ENCODE results near the gene CEP57L1.
"Not testable (repeated sequence)": the region's sequence is repeated elsewhere in the genome, so short reads cannot be mapped to it uniquely, and the experiment has no call there.

CEP57L1 gene

DNA sequence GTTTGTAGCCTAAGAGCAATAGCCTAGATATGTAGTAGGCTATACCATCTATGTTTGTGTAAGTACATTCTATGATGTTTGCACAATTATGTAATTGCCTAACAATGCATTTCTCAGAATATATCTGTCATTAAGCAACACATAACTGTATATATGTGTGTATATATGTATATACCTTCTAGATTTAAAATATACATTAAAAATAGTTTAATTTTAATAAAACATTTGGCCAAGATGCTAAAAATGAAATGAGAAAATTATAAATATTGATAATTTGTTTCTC is 21.2 kb upstream of the CEP57L1 start:
- no peak for DNase-seq

DNA sequence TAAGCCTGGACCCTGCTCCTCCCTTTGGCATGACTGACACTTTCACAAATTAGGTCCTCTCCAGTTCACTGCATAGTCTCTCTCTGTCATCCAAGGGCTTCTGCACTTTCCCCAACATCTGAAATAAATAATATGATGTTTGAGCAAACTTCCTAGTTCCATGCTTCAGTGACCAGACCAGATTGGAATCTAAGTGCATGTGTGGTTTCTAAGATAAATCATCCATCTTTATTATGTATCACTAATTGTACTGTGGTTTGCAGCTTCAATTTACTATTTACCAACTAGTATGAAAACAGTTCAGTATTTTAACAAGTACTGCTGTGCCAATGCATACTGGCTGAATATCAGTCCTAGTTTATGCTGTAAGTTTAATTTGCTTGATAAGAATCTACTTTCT is 19.4 kb upstream of the CEP57L1 start:
- no peak for DNase-seq

DNA sequence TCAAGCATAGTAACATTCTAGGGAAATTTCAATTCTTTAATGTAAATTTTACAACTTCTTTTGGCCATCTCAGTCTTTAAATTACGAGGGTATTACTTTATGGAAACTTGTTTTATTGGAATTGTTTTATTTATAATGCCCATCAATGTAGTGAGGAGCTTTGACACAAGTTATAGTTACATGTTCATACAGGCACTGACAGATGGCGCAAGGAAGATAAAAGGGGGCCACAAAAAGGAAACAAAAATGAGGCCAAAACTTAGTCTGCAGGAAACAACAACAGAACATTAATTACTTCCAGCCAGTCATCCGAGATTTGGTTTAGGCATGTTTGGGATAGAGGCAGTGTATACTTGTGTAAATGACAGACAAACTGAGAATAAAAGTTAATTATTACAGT is 18.9 kb upstream of the CEP57L1 start:
- DNase-seq = no peak

DNA sequence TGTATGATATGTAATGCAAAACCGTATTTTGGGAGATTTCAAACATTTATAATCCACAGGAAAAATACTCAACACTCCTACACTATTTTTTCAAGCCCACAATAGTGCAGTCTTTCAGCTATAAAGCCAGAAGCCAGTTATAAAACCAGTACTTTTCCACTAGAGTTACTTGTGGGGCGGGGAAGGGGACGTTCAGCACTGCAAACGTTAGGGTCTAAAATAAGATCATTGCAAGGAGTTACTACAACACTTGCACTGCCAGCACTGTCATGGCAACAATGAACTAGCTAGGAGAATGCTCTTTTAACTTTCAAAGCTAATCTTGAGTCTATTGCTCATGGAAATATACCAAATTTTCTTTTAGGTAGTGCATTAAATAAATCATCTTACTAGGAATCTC is 15.3 kb upstream of the CEP57L1 start:
- DNase-seq = no peak

DNA sequence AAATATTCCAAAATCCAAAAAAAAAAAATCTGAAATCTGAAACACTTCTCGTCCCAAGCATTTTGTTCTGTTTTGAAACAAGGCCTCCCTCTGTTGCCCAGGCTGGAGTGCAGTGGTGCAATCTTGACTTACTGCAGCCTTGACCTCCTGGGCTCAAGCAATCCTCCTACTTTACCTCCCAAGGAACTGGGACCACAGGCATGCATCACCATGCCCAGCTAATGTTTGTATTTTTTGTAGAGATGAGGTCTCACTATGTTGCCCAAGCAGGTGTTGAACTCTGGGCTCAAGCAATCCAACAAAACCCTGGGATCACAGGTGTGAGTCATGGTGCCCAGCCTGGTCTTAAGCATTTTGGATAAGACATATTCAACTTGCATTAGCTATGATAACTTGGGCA is 14.3 kb upstream of the CEP57L1 start:
- no peak for DNase-seq

DNA sequence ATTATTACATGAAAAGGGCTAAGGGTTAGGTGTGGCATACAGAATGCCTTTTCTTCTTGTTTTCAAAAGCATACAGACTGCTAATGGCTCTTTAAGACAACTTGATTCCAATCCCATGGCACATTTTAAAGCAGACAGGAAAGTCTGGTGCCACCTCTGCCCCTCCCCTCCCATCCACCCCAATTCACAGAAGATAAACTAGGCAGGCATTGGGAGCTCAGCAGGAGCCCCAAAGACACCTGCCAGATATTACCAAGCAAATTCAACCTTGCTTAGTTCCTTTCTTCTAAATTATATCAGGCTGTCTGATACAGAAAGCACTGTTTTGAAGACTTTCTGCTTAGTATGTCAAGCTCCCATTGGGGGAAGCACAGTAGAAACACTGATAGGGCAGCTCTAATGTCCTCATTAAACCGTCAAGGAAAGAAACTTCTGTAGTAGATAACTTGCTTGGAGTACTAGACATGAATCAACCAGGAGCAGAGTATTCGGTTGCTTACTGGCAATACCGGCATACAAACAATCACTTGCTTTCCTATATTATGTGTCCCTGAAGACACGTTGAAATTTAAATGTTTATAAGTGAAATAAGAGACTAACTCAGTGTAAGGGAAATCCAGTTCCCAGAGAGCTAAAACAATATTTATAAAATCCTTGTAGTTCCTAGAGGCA is 13.7 kb upstream of the CEP57L1 start:
- DNase-seq = no peak

DNA sequence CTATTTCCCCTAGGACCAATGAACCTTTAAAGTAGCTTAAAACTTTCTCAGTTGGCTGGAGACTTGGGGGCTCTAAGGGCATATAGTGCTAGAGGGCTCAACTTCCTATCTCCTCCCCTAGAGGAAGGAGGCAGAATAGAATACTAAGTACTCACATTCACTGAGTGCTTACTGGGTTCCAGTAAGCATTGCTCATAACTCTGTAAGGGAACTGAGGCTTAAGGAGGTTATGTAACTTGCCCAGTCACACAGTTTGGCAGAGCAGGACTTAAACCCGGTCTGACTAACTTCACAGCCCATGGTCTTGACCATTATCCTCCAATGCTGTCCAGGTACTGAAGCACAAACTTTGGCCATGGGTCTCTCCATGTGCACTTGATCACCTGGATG is 13.1 kb upstream of the CEP57L1 start:
- DNase-seq = no peak

DNA sequence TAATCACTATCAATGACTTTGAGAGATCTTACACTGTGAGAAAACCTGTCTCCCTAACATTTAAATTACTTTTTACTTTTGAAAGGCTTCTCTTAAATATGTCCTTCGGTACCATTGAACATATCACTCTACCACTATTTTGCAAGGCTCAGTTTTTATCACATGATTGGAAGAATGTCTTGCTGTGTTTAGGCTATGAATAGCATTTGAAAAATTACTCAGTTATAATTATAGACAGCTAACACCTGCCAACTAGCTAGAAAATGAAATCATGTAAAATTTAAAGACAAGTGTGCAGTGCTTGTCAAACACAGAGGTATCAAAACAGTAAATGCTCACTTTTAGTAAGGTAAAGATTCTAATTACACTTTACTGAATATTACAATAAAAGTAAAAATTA is 11.7 kb upstream of the CEP57L1 start:
- no peak for DNase-seq

DNA sequence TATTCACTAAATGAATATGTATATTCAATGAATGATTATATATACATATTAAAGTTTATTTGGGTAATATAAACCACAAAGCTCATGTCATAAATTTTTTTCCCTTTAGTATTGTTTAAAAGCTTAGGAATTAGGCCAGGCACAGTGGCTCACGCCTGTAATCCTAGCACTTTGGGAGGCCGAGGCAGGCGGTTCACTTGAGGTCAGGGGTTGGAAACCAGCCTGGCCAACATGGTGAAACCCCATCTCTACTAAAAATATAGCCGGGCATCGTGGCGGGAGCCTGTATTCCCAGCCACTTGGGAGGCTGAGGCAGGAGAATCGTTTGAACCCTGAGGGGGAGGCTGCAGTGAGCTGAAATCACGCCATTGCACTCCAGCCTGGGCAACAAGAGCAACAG is 11.2 kb upstream of the CEP57L1 start:
- DNase-seq = not testable (repeated sequence)

DNA sequence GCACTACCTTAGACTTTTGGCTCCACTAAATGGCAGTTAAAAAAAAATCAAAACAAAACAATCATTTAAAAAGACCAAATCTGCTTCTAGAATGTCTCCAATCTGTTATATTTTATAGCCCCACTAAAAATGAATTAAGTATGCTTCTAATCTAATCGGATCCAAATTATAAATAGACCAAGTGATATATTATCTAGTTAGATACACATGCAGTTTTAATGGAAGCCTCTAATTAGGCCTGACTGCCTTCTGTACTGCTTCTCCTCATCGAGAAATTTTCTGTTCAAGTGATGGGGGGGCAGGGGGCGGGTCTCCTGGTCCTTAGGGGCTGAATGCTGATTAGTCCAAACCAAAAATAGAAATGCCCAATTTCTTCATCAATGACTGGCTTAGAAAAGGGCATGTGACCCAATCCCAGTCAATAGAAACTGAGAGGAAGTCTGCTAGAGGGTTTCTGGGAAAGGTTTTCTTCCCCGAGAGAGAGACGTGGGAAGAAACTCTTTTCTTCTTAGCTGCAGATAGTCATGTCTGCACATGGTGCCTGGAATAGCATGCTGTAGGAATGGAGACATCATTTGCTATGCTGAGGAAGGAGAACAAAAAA is 7.5 kb upstream of the CEP57L1 start:
- DNase-seq = no peak

DNA sequence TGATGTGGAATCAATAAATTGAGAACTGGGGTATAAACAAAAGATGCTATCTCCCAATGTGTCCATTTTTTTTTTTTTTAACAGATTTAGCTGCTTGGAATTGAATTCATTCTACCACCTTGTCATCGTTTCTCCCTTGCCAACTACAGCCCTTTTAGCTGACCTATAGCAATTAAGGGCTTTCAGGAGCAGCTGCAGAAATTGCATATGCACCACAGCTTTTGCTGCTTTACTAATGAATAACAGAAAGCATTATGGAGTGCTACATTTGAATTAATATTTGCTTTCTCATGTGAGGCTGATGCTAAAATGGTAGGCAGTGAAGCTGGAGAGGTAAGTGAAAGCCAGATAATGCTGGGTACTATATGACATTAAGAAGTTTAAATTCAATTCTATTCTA is 6.3 kb upstream of the CEP57L1 start:
- DNase-seq = no peak

DNA sequence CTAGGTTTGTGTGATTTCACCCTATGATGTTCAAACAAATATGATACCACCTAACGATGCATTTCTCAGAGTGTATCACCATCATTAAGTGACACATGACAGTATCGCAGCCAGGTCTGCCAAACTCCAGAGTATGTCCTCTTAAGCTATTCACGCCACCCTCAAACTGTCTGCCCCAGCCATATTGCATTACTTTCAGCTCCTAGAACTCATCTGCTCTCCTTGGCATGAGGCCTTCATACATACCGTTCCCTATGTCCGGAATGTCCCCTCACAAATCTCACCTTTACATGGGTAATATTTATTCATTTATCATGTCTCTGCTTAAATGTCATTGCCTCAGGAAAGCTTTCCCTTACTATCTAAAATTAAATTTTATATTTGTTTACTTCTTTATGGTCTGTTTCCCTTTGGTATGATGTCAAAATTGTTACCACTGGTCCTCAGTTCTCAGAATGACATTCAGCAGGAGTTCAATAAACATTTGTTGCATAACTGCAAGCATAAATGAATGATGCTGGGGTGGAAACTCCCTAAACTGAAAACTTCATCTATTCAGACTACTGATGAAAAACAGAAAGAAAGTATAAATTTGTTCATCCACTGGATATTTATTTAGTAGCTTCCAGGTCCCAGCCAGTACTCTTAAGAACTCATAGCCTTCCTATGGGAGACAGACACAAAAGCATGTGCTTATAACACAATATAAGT is 3.8 kb upstream of the CEP57L1 start:
- peak in 1 of 2 donors; percentile 26 for DNase-seq

DNA sequence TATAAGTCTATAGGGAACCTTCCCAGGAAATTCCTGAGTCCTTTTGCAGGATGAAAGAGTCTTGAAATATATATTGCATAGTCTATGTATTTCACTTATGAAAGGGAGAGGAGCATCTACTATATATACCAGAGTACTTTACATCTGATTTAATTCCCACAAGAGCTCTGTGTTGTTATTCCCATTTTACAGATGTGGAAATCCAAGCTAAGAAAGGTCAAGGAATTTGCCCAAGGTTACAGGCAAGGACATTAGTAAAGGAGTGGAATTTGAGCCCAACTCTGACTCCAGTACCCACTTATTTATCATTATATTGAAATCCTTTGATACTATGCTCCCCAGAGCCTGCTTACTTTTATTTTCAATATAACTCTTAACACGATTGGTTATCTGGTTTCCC is 3.2 kb upstream of the CEP57L1 start:
- DNase-seq = no peak

DNA sequence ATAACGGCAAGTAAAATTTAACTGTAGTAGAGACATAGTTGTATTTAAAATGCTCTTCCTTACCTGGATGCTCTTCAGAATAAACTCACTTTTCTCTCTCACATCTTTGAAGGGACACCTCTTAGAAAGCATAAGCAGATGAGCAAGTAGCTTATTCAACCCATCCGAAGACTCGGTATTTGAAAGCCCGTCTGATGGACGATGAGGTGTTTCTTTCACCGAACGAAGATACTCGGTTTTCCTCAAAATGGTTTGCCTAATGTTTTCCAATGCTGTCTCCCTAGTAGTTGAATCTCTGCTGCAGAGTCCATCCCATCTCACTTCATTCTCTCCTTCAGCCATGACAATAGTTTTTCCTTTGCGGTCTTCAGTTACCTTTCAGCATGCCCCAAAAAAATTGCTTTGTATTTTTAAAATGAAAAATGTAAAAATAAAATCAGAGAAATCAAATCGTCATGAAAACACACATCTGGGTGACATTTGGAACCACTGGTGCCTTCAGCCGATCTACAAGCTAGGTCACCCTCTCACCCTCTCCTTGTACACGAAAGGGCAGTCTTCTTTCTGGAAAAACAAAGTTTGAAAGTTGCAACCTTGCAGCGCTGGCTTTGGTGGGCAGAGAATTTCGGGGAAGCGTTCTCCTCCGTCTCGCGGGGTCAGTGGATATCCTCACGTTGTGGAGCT is 1.4 kb upstream of the CEP57L1 start:
- DNase-seq = no peak

DNA sequence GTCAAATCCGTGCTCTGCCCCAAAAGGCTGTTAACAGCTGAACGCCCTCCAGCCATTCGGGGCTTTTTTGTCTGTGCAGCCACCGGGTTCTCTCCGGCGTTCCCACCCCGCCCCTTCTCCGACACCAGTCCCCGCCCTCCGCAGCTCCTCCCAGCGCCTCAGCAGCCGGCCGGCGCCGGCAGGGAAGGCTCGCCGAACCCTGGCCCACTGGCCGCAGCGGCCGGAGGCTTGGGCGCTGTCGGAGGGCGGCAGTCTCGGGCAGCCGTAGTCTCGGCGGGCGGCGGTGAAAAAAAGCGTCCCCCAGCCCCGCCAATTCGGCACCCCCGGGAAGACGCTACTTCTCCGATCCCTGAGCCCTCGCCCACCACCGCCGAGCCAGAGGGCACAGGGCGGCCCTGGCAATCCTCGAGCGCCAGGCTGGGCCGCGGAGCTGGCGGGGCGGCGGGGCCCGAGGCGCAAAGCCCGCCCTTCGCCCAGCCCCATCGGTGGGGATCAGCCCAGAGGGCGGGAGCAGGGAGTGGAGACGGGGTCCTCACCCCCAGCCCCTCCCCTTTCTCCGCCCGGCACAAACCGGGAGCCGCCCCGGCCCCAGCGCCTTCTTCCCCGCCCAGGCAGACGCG is 781 bp upstream of the CEP57L1 start, which contains the start of gene SESN1:
SESN1 (minus strand) TSS at position 431 of the 620 bp plus-strand sequence. CDS start 773 bp downstream, outside the sequence.
- peak; percentile 88 for DNase-seq

DNA sequence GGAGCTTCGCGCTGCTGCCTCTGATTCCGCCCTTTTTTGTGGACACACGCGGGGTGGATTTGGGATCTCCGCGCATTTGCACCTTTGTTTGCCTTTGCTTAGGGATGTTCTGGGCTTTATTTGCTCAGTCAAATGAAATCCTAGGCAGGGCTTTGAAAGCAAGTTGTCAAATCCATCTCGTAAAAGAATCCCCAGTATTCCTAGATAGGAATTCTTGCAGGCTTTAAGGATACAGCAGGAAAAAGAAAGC is 453 bp downstream of the CEP57L1 start:
- no peak for DNase-seq

DNA sequence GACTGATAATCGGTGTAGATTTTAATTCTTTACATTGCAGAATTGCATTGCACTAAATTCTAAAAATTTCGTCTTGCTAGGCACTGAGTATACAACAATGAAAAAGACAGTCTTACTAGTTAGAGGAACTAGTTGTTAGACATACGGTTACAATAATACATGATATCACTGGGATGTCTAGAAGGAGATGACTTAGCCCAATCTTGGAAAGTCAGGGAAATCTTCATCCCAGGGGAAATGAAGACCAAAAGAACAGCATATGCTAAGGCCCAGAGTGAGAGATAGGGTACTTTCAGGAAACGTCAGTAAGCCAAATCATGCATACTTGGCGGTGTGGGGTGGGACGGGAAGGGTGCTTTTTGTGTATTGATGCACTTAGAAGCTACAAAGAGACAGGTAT is 901 bp downstream of the CEP57L1 start:
- DNase-seq = no peak

DNA sequence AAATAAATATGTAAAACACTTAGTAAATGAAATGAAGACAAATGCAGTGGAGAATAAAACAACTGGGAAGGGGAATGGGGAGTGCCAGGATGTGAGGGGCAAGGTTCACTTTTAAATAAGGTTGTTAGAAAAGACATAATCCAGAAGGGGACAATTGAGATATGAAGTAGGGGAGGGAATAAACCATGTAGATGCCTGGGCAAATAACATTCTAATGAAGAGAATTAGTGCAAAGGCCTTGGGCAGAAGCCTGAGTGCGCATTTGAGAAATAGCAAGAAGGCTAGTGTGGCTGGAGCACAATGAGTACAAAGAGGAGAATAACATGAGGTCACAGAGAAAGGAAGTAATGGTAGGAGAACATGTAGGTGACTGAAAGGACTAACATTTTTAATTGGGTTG is 2.4 kb downstream of the CEP57L1 start:
- no peak for DNase-seq

DNA sequence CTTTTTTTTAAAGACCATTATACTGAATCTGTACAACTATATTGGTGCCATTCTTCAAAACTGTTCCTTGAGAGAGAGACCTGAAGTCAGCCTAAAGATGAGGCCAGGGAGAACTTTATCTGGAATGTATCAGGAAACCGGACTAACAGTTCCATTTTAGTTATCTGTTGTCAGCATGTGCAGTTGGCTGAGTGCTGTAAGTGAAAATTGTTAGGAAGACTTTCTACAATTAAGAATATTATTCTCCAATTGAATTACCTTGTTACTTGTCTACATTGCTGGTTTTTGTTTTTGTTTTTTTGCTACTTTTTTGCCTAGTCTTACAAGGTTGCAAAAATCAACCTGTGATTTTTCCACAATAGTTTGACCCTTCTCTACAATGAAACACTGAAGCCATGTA is 7.5 kb downstream of the CEP57L1 start:
- no peak for DNase-seq

DNA sequence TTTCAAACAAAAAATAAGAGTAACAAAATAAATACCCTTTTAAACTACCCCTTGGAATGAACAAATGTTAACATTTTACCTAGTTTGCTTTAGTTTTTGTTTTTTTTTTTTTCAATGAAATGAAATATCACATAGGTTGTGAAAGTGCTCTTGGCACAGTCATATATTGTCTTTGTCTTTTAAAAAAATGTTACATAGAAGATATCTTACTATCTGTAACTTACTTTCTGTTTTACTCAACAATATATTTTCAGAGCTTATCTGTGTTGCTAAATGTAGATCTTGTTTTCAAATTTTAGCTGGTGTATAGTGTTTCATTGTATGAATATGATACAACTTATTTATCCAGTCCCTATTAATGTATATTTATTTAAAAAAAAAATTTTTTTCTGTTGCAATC is 8.6 kb downstream of the CEP57L1 start:
- DNase-seq = no peak

DNA sequence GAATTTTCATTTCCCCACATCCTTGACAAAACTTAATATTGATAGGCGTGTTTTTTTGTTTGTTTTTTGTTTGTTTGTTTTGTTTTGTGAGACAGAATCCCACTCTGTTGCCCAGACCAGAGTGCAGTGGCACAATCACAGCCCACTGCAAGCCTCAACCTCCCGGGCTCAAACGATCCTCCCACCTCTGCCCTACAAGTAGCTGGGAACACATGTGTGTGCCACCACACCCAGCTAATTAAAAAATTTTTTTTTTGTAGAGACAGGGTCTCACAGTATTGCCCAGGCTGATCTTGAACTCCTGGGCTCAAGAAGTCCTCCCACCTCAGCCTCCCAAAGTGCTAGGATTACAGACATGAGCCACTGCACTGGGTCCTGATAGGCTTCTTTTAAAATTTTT is 9.2 kb downstream of the CEP57L1 start:
- DNase-seq = no peak

DNA sequence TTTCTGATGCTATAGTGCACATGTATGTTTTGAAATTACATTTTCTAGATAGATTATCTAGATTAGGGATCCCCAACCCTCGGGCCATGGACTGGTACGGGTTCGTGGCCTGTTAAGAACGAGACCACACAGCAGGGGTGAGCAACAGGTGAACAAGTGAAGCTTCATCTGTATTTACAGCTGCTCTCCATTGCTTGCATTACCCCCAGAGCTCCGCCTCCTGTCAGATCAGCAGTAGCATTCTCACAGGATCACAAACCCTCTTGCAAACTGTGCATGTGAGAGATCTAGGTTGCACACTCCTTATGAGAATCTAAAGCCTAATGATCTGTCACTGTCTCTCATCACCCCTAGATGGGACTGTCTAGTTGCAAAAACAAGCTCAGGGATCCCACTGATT is 10.4 kb downstream of the CEP57L1 start:
- DNase-seq = no peak

DNA sequence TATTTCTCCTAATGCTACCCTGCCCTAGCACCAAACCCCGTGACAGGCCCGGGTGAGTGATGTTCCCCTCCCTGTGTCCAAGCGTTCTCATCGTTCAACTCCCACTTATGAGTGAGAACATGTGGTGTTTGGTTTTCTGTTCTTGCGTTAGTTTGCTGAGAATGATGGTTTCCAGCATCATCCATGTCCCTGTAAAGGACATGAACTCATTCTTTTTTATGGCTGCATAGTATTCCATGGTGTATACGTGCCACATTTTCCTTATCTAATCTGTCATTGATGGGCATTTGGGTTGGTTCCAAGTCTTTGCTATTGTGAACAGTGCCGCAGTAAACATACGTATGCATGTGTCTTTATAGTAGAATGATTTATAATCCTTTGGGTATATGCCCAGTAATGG is 14.4 kb downstream of the CEP57L1 start:
- DNase-seq = not testable (repeated sequence)

DNA sequence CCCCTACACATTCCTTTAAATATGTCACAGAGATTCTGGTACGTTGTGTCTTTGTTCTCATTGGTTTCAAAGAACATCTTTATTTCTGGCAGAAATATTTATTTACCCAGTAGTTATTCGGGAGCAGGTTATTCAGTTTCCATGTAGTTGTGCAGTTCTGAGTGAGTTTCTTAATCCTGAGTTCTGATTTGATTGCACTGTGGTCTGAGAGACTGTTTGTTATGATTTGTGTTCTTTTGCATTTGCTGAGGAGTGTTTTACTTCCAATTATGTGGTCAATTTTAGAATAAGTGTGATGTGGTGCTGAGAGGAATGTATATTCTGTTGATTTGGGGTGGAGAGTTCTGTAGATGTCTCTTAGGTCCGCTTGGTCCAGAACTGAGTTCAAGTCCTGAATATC is 17.4 kb downstream of the CEP57L1 start:
- not testable (repeated sequence) for DNase-seq
